ENCODE data around the gene ARID3A.
"Not testable (repeated sequence)": the region's sequence is repeated elsewhere in the genome, so short reads cannot be mapped to it uniquely, and the experiment has no call there.

The ARID3A gene

GRCh38 chr19:1019980-1020867, 94.4 kb downstream of the ARID3A start:
- DNase-seq, result no peak

- DNase-seq, result peak; percentile 98
Observed at GRCh38 chr19:1020868-1021425, 95.1 kb downstream of the ARID3A start, which contains the start of gene TMEM259. TMEM259 (minus strand) TSS chr19:1021123; CDS start chr19:1020996, 127 bp downstream.

GRCh38 chr19:1023883-1024188, 98.0 kb downstream of the ARID3A start:
- DNase-seq, result not testable (repeated sequence)

- DNase-seq, result not testable (repeated sequence)
Observed at GRCh38 chr19:1025080-1025479, 99.2 kb downstream of the ARID3A start.

All from CD4-positive, alpha-beta T cell treated with Interleukin-12 subunit alpha and Interleukin-12 subunit beta, for 1 hour (primary cell).